DND-41 (cell line): ENCODE data around the gene GAL.

Experiments used
- ATAC-seq: fragments of 200-7000 bp; cut with Tn5 transposase; 3 replicates; pipeline ENCODE4 v1.9.1; 2021; ENCODE audit warnings: low read depth; ENCODE audit not compliant: insufficient read depth
- DNase-seq: peaks from one replicate; pipeline ENCODE4 v3.0.0-alpha.2; 2020
- H2AFZ ChIP-seq: 2 replicates; pipeline ENCODE4 v1.6.0; 2012; ENCODE audit warnings: low read depth, low read length
- H3K27ac ChIP-seq: 2 replicates; pipeline ENCODE4 v1.5.1; 2012; ENCODE audit warnings: low read length, inconsistent platforms
- H3K27me3 ChIP-seq: fragments of 200-600 bp; sonication (generic); 2 replicates; pipeline ENCODE4 v1.6.0; 2012; ENCODE audit warnings: low read length, mild to moderate bottlenecking, inconsistent platforms; ENCODE audit not compliant: insufficient read depth, poor library complexity
- H3K36me3 ChIP-seq: 2 replicates; pipeline ENCODE4 v1.5.1; 2012; ENCODE audit warnings: low read length, inconsistent platforms; ENCODE audit not compliant: insufficient read depth
- H3K4me1 ChIP-seq: 2 replicates; pipeline ENCODE4 v1.5.1; 2012; ENCODE audit warnings: mild to moderate bottlenecking, low read length; ENCODE audit not compliant: insufficient read depth
- H3K4me2 ChIP-seq: 2 replicates; pipeline ENCODE4 v1.6.0; 2012; ENCODE audit warnings: mild to moderate bottlenecking, moderate library complexity, low read length, inconsistent platforms; ENCODE audit not compliant: insufficient read depth
- H3K4me3 ChIP-seq, 2 experiments: fragments of 200-600 bp in 1 of 2; shearing (Covaris generic) in 1 of 2; 2 replicates each; pipeline ENCODE4 v1.5.1; 2012 to 2016; ENCODE audit warnings: inconsistent platforms in 2 of 2, low read length in 2 of 2, mild to moderate bottlenecking in 2 of 2, low read depth in 1 of 2, moderate library complexity in 1 of 2
- H3K79me2 ChIP-seq: 2 replicates; pipeline ENCODE4 v1.6.0; 2012; ENCODE audit warnings: low read length, inconsistent platforms; ENCODE audit not compliant: insufficient read depth
- H3K9ac ChIP-seq: 2 replicates; pipeline ENCODE4 v1.6.0; 2012; ENCODE audit warnings: low read depth, mild to moderate bottlenecking, inconsistent platforms, low read length, moderate library complexity
- H3K9me3 ChIP-seq: 2 replicates; pipeline ENCODE4 v1.5.1; 2012; ENCODE audit warnings: low read length, moderate library complexity, mild to moderate bottlenecking, inconsistent platforms; ENCODE audit not compliant: insufficient read depth, severe bottlenecking
- H4K20me1 ChIP-seq: 2 replicates; pipeline ENCODE4 v1.6.0; 2012; ENCODE audit warnings: low read length; ENCODE audit not compliant: insufficient read depth
- EZH2 ChIP-seq: IDR thresholded peaks from 3 replicates; pipeline ENCODE4 v1.6.1; 2012; ENCODE audit warnings: borderline replicate concordance, low read depth, mild to moderate bottlenecking, moderate library complexity, low read length, inconsistent platforms; ENCODE audit not compliant: severe bottlenecking
- TF ChIP-seq, protein P1 (sequence below): IDR thresholded peaks from 2 replicates; pipeline ENCODE4 v1.5.1; 2012; ENCODE audit warnings: borderline replicate concordance, low read length, moderate library complexity, mild to moderate bottlenecking; ENCODE audit not compliant: poor library complexity, severe bottlenecking; ENCODE audit errors: extremely low read depth

Gene GAL

DNA sequence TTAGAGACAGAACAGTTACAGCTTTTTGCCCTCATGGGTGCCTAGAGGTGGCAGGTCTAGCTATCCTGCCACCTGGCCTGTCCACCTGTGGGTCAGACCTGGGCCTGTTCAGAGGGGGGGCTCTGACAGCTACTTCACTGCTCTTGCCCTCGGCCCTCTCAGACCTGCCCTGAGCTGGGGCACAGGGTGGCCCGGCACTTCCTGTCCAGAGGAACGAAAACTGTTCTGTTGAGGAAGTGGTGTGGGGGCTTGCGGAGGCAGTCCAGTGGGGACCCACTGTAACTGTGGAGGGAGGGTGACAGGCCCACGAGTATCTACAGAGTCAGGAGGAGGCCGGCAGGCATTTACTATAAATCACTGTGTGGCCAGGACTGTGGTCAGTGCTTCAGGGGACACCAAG, 50.8 kb downstream of the GAL start:
- no peak overlapping the region for H2AFZ ChIP-seq
- H3K9ac ChIP-seq: no peak overlapping the region
- H3K9me3 ChIP-seq: no peaks in the 10 kb centered on the region
- H3K36me3 ChIP-seq: no peaks in the 10 kb centered on the region
- no peaks in the 10 kb centered on the region for H4K20me1 ChIP-seq
- H3K79me2 ChIP-seq: no peaks in the 10 kb centered on the region
- DNase-seq: no peak
- no peak overlapping the region for H3K4me2 ChIP-seq
- H3K4me1 ChIP-seq: no peaks in the 10 kb centered on the region
- no peak overlapping the region for H3K4me3 ChIP-seq
- TF ChIP-seq EZH2: no peak
- TF ChIP-seq, protein P1, sequence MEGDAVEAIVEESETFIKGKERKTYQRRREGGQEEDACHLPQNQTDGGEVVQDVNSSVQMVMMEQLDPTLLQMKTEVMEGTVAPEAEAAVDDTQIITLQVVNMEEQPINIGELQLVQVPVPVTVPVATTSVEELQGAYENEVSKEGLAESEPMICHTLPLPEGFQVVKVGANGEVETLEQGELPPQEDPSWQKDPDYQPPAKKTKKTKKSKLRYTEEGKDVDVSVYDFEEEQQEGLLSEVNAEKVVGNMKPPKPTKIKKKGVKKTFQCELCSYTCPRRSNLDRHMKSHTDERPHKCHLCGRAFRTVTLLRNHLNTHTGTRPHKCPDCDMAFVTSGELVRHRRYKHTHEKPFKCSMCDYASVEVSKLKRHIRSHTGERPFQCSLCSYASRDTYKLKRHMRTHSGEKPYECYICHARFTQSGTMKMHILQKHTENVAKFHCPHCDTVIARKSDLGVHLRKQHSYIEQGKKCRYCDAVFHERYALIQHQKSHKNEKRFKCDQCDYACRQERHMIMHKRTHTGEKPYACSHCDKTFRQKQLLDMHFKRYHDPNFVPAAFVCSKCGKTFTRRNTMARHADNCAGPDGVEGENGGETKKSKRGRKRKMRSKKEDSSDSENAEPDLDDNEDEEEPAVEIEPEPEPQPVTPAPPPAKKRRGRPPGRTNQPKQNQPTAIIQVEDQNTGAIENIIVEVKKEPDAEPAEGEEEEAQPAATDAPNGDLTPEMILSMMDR: no peak
- peaks cover 6% of the 10 kb centered on the region for H3K27me3 ChIP-seq
- no peak for ATAC-seq
- H3K27ac ChIP-seq: no peak overlapping the region

DNA sequence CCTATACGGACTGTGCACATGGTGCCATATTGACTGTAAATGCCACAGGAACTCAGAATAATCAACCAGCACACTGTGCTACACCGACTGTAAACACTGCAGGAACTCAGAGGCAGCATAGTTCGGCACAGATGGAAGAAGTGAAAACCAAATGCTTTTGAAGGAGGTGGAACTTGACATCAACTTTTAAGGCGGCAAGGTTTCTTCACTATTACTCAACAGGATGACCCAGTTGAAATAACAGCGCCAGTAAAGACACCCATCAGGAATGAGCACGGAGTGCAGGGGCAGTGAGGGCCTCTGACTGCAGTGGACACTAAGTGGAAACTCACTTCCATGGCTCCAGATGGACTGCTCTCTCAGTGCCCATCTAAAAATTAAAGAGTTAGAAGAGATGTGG, 51.3 kb downstream of the GAL start:
- Histone ChIP-seq H3K79me2 (no peaks in the 10 kb centered on the region), H3K27me3 (peaks cover 6% of the 10 kb centered on the region), H3K9ac (no peak overlapping the region), H2AFZ (no peak overlapping the region), H3K4me3 (no peak overlapping the region), H3K9me3 (no peaks in the 10 kb centered on the region), H3K4me1 (no peaks in the 10 kb centered on the region), H3K4me2 (no peak overlapping the region), H4K20me1 (no peaks in the 10 kb centered on the region), H3K36me3 (no peaks in the 10 kb centered on the region), H3K27ac (no peak overlapping the region)
- no peak for ATAC-seq
- no peak for DNase-seq
- TF ChIP-seq, protein P1: no peak
- no peak for TF ChIP-seq EZH2
